ENCODE results near the gene SLC25A34.
A peak's percentile ranks its signal among the peaks of the same experiment; 100 is the strongest.

Gene SLC25A34

DNA sequence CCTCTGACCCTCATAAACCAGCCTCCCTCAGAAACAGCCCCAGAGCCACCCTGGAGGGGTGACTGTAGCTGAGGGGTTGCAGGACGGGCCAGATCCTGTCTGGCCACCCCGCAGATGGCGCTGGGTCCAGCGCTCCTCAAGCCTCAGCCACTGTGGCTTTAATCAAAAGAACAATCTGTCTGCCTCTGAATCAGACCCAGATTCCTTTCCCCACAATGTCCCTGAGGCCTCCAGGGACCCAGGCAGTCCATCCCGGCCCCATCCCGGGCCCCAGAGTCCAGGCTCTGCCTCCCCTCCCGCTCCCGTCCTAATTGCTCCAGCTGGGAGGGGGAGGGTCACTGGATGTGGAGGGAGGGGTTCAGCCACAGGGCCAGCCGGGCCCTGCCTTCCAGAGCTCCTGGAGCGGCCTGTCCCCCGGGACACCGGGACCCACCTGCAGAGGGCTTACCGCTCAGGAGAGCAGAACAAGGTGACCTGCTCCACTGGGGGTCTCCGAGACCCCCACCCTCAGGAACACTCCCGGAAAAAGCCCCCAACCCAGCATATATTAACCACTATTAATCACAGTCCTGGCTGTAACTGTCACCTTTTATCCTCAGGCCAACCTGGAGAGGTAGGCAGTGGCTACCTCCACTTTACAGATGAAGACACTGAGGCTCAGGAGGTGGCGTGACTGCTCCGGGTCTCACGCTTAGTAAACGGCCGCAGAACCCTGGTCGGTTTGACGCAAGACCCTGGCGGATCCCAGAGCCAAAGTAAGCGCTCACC lies 21.7 kb downstream of the SLC25A34 start:
- Histone ChIP-seq H3K9ac (ENCODE audit: insufficient read length) (no peak overlapping the region), H3K27ac (no peak overlapping the region)
- no peak for DNase-seq (ENCODE audit: low read depth, low spot score)

DNA sequence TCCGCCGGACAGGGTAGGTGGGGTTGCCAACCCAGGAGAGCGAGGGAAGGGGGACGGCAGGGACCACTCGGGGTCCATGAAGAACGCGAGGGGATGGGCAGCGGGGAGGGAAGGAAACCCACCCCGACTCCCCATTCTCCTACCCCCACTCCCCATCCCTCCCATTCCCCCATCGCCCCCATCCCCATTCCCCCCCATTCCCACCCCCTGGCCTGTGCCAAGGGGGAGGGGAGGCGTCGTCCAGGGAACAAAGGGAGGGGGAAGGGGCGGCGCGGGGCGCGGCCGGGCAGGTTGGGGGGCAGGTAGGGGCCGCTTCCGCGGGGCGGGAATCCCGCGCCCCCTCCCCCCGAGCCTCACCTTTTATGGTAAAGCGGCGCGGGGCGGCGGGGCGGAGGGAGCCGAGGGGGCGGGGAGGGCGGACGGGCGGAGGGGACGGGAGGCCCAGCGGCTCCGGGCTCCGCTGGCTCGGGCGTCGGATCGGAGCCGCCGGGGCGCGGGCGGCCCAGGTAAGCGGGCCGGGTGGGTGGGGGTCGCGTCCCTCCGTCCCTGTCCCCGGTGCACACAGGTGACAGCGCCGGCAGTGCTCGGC lies 22.4 kb downstream of the SLC25A34 start, which contains the start of gene FBLIM1:
Gene FBLIM1, plus strand, starts transcription at position 453 of the 589 bp plus-strand sequence. CDS start 6,189 bp downstream, outside the sequence.
- Histone ChIP-seq H3K27ac (peak within 1 kb of the TSS; percentile 60; the same call in 1 of the 2 replicates), H3K9ac (ENCODE audit: insufficient read length) (peak within 1 kb of the TSS; percentile 87), H3K4me3 (peak within 1 kb of the TSS; percentile 80), H3K36me3 (ENCODE audit: insufficient read depth, low read length) (no peaks in the 10 kb centered on the region), H3K9me3 (ENCODE audit: low read depth, low read length) (no peaks in the 10 kb centered on the region)
- TF ChIP-seq POLR2AphosphoS5 (IDR thresholded peaks at IDR 0.05; ENCODE audit: borderline replicate concordance, low read depth, low read length) (no peak), EZH2 (IDR thresholded peaks at IDR 0.05) (no peak), FOXP2 (optimal IDR thresholded peaks at IDR 0.05; ENCODE audit: control extremely low read depth, extremely low read length, insufficient read depth) (no peak)
- no peak for DNase-seq (ENCODE audit: low read depth, low spot score)

More for the DNA sequence above, 21.7 kb downstream of the SLC25A34 start:
- no peaks in the 10 kb centered on the region for H3K9me3 ChIP-seq (ENCODE audit: low read depth, low read length)
- H3K36me3 ChIP-seq (ENCODE audit: insufficient read depth, low read length): no peaks in the 10 kb centered on the region
- peak overlapping the region; percentile 80 for H3K4me3 ChIP-seq
- TF ChIP-seq EZH2 (IDR thresholded peaks at IDR 0.05): no peak
- no peak for TF ChIP-seq POLR2AphosphoS5 (IDR thresholded peaks at IDR 0.05; ENCODE audit: borderline replicate concordance, low read depth, low read length)
- TF ChIP-seq FOXP2 (optimal IDR thresholded peaks at IDR 0.05; ENCODE audit: control extremely low read depth, extremely low read length, insufficient read depth): no peak

- H3K9ac ChIP-seq (ENCODE audit: insufficient read length): peak overlapping the region; percentile 87
- H3K36me3 ChIP-seq (ENCODE audit: insufficient read depth, low read length): no peaks in the 10 kb centered on the region; the same call in 1 of the 2 replicates
- no peaks in the 10 kb centered on the region for H3K9me3 ChIP-seq (ENCODE audit: low read depth, low read length)
- peak overlapping the region; percentile 60; the same call in 1 of the 2 replicates for H3K27ac ChIP-seq
- TF ChIP-seq EZH2 (IDR thresholded peaks at IDR 0.05) (no peak), POLR2AphosphoS5 (IDR thresholded peaks at IDR 0.05; ENCODE audit: borderline replicate concordance, low read depth, low read length) (no peak), FOXP2 (optimal IDR thresholded peaks at IDR 0.05; ENCODE audit: control extremely low read depth, extremely low read length, insufficient read depth) (no peak)
- no peak for DNase-seq (ENCODE audit: low read depth, low spot score)
- H3K4me3 ChIP-seq: peak overlapping the region; percentile 80
Measured at GRCh38 chr1:15758953-15759661, 23.0 kb downstream of the SLC25A34 start.

DNA sequence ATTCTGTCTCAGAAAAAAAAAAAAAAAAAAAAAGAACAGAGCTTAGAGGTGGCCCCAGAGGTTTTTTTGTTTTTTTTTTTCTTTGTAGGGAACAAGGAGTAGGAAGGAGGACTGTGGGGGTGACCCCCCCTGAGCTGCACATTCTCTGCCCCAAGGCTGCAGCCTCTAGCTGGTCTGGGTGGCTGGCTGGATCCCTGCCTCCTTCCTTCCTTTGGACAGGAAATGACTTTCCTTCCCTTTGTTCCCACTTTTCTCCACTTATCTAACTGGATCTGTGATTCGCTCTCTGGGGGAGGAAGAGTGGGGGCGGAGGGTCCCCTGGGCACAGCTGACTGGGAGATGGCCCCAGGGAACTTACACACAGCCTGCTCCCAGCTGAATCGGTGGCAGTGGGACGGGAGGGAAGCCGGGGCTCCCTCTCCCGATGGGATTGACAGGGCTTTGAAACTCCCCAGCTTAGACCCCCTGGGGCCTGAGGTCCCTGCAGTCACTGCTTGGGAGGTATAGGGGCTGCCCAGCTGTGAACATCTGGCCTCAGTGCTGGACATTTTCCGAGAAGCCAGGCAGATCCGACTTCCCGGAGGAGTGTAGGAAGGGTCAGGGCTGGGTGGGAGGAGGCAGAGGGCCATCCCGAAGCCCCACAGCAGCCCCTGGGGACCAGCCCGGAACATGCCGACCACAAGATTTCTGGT lies 24.6 kb downstream of the SLC25A34 start:
- no peaks in the 10 kb centered on the region for H3K9me3 ChIP-seq (ENCODE audit: low read depth, low read length)
- peak overlapping the region; percentile 80 for H3K4me3 ChIP-seq
- no peak for TF ChIP-seq EZH2 (IDR thresholded peaks at IDR 0.05)
- TF ChIP-seq POLR2AphosphoS5 (IDR thresholded peaks at IDR 0.05; ENCODE audit: borderline replicate concordance, low read depth, low read length): no peak
- TF ChIP-seq FOXP2 (optimal IDR thresholded peaks at IDR 0.05; ENCODE audit: control extremely low read depth, extremely low read length, insufficient read depth): peak; percentile 53
- peaks cover 6% of the 10 kb centered on the region; the same call in 1 of the 2 replicates for H3K36me3 ChIP-seq (ENCODE audit: insufficient read depth, low read length)
- no peak for DNase-seq (ENCODE audit: low read depth, low spot score)
- H3K27ac ChIP-seq: peak overlapping the region; percentile 90
- H3K9ac ChIP-seq (ENCODE audit: insufficient read length): peak overlapping the region; percentile 66

DNA sequence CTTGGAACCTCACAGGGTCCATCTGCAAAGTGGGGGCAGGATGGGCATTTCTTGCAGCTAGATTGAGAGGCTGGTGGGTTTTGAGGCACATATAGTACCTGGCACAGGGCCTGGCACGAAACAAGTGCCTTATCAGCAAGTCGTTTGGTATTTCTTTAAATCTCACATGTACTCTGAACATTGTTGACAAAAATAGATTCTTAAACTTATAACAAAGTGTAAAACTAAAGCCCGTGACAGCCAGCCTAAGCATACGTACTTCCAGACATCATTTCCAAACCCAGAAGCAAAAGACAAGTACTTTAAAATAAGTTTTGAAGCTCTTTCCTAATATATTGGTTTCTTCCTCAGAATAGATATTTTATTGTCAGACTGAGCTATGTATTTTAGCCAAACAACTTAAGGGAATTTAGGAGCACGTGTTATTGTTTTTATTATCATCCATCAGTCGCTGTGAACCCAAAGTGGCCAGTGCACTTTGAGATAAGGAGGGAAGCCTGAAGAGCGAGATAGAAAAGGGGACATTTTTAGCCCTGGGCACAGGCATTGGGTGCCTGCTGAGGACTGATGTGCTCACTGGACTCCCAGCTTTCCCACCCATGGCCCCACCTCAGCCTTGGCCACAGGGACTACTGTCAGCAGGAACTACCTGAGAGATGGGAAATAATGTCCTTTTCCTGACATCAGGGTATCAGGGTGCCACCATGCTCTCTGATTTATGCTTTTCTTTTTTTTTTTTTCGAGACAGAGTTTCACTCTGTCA lies 25.5 kb downstream of the SLC25A34 start:
- TF ChIP-seq POLR2AphosphoS5 (IDR thresholded peaks at IDR 0.05; ENCODE audit: borderline replicate concordance, low read depth, low read length): no peak
- TF ChIP-seq FOXP2 (optimal IDR thresholded peaks at IDR 0.05; ENCODE audit: control extremely low read depth, extremely low read length, insufficient read depth): no peak
- no peak for TF ChIP-seq EZH2 (IDR thresholded peaks at IDR 0.05)
- H3K9ac ChIP-seq (ENCODE audit: insufficient read length): no peak overlapping the region
- DNase-seq (ENCODE audit: low read depth, low spot score): no peak
- H3K4me3 ChIP-seq: peak overlapping the region; percentile 80; the same call in 1 of the 2 replicates
- H3K27ac ChIP-seq: peak overlapping the region; percentile 90
- peaks cover 7% of the 10 kb centered on the region; the same call in 1 of the 2 replicates for H3K36me3 ChIP-seq (ENCODE audit: insufficient read depth, low read length)
- H3K9me3 ChIP-seq (ENCODE audit: low read depth, low read length): no peaks in the 10 kb centered on the region

- Histone ChIP-seq H3K9me3 (ENCODE audit: low read depth, low read length) (no peaks in the 10 kb centered on the region), H3K9ac (ENCODE audit: insufficient read length) (no peak overlapping the region), H3K27ac (no peak overlapping the region), H3K4me3 (no peak overlapping the region), H3K36me3 (ENCODE audit: insufficient read depth, low read length) (peaks cover 7% of the 10 kb centered on the region; the same call in 1 of the 2 replicates)
- no peak for DNase-seq (ENCODE audit: low read depth, low spot score)
- TF ChIP-seq EZH2 (IDR thresholded peaks at IDR 0.05) (no peak), POLR2AphosphoS5 (IDR thresholded peaks at IDR 0.05; ENCODE audit: borderline replicate concordance, low read depth, low read length) (no peak), FOXP2 (optimal IDR thresholded peaks at IDR 0.05; ENCODE audit: control extremely low read depth, extremely low read length, insufficient read depth) (no peak)
Measured at GRCh38 chr1:15762546-15762945, 26.5 kb downstream of the SLC25A34 start.

DNA sequence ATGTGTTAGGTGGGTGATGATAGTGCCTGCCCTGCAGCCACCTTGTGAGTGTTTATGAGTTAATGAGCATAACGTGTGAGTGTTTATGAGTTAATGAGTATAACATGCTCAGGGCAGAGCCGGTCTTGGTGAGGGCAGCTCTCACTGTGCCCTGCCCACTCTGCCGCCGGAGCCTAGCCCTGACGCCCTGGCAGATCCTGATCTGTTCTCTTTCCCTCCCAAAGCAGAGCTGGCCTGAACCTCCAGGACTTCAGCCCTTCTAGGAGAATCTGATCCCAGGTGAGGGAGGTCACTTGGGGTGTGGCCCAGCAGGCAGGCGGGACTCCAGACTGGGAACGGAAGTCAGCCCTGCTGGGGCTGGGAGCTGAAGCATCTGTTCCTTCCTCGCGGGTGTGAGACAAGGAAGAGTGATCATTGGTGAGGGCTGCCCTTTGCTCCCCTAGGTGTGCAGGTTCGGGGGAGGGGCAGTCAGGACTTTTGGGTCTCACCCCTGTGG lies 28.3 kb downstream of the SLC25A34 start:
- H3K4me3 ChIP-seq: no peak overlapping the region
- no peak overlapping the region for H3K27ac ChIP-seq
- TF ChIP-seq FOXP2 (optimal IDR thresholded peaks at IDR 0.05; ENCODE audit: control extremely low read depth, extremely low read length, insufficient read depth) (no peak), POLR2AphosphoS5 (IDR thresholded peaks at IDR 0.05; ENCODE audit: borderline replicate concordance, low read depth, low read length) (no peak), EZH2 (IDR thresholded peaks at IDR 0.05) (no peak)
- peaks cover 13% of the 10 kb centered on the region; the same call in 1 of the 2 replicates for H3K36me3 ChIP-seq (ENCODE audit: insufficient read depth, low read length)
- H3K9ac ChIP-seq (ENCODE audit: insufficient read length): no peak overlapping the region
- DNase-seq (ENCODE audit: low read depth, low spot score): no peak
- H3K9me3 ChIP-seq (ENCODE audit: low read depth, low read length): no peaks in the 10 kb centered on the region

Measured in SK-N-MC (cell line).